ENCODE results near the gene H2BK1.

Gene H2BK1

DNA sequence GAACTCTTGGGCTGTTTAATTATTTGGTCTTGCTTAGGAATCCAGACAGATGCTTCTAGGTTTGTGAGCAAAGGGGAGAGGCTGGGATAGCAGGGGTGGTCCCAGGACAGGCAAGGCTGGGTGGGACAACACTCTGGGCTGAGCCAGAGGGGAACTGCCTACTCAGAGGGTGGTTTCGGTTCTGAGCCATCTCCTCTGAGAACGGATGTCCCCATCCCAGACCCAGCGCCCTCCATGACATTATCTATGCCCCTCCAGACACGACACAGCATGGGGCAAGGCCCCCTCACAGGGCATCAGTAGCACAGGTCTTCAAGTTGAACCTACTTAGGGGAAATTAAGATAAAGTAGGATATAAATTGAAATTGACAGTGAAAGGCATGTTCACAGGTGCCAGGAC is 30.3 kb downstream of the H2BK1 start:
- no peak overlapping the region for H3K4me3 ChIP-seq (ENCODE audit: control insufficient read depth, low read depth, low read length)
- no peak for TF ChIP-seq CTCF (IDR thresholded peaks at IDR 0.05; ENCODE audit: control insufficient read depth, insufficient read depth, low read depth, low read length, missing control alignments)
- DNase-seq (ENCODE audit: low read depth): no peak

DNA sequence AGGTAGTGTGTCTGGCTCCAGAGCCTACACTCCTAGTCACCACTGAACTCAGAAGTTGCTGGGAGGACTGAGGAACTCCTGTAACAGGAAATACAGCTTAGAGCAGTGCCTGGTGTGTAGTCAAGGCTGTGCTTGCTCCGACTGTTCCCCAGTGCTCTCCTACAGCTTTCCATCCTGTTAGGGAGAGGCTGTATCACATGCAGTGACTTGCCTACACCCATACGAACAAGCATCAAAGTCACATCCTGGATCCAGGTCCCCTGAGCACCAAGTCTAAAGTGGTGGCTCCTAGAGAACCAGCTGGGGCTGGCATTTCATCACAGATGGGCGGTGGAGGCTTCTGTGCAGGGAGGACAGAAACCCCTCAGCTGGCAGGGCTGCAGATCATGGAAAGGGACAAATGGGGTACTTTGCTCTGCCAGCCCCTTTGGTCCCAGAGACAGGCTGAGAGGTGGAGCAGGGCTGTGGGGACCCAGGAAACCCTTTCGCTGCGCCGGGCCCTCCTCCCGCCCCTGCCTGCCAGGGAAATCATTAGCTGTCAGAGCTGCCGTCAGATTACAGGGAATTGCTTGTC is 30.9 kb downstream of the H2BK1 start:
- no peak overlapping the region for H3K4me3 ChIP-seq (ENCODE audit: control insufficient read depth, low read depth, low read length)
- no peak for TF ChIP-seq CTCF (IDR thresholded peaks at IDR 0.05; ENCODE audit: control insufficient read depth, insufficient read depth, low read depth, low read length, missing control alignments)
- DNase-seq (ENCODE audit: low read depth): no peak

DNA sequence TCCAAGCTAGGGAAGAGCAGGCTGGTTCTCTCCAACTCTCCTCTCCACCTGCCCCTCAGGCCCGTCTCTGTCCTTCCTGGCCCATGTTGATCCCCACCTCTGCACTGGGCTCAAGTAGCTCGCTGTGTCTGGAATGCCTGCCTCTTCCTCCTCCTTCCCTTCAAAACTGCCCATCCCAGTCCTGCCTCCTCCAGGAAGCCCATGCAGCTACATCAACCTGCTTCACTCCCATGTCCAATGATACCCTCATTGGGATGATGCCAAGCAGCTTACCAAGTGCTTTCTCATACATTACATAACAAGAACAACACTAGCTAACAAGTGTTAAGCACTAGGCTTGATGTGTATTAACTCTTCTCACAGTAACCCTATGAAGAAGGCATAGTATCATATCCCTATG is 31.5 kb downstream of the H2BK1 start:
- DNase-seq (ENCODE audit: low read depth): no peak
- no peak for TF ChIP-seq CTCF (IDR thresholded peaks at IDR 0.05; ENCODE audit: control insufficient read depth, insufficient read depth, low read depth, low read length, missing control alignments)
- no peak overlapping the region for H3K4me3 ChIP-seq (ENCODE audit: control insufficient read depth, low read depth, low read length)

DNA sequence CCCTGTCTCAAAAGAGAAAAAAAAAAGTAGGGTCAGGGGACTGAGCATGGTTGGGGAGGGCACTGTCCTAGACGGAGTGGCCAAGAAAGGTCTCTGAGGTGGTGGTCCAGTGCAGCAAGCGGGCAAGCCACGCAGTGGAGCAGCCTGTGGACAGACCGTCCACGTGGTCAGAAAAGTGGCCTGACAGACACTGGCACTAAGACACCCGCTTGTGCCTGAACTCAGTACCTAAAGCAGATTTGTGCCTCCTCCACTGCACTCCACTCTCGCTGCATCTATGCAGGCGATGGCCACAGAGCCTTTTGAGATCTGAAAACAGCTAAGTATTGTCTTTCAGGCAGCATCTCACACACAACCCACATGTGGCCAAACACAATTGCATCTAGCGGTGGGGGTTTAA is 32.1 kb downstream of the H2BK1 start:
- no peak for TF ChIP-seq CTCF (IDR thresholded peaks at IDR 0.05; ENCODE audit: control insufficient read depth, insufficient read depth, low read depth, low read length, missing control alignments)
- no peak for DNase-seq (ENCODE audit: low read depth)
- H3K4me3 ChIP-seq (ENCODE audit: control insufficient read depth, low read depth, low read length): no peak overlapping the region

GRCh38 chr7:151177310-151177709 is 33.0 kb downstream of the H2BK1 start:
- TF ChIP-seq CTCF (IDR thresholded peaks at IDR 0.05; ENCODE audit: control insufficient read depth, insufficient read depth, low read depth, low read length, missing control alignments): no peak
- no peak for DNase-seq (ENCODE audit: low read depth)
- no peak overlapping the region for H3K4me3 ChIP-seq (ENCODE audit: control insufficient read depth, low read depth, low read length)

- DNase-seq (ENCODE audit: low read depth): no peak
- TF ChIP-seq CTCF (IDR thresholded peaks at IDR 0.05; ENCODE audit: control insufficient read depth, insufficient read depth, low read depth, low read length, missing control alignments): no peak
- H3K4me3 ChIP-seq (ENCODE audit: control insufficient read depth, low read depth, low read length): no peak overlapping the region
Measured at GRCh38 chr7:151176401-151176800, 33.9 kb downstream of the H2BK1 start.

Measured in AG09309 (cell line).